GM12801 (cell line): ENCODE results near the gene GOSR1.

Experiments used
- CTCF ChIP-seq: IDR thresholded peaks from one replicate; pipeline ENCODE4 v1.5.1; 2011; ENCODE audit warnings: control low read depth; ENCODE audit not compliant: insufficient read length; ENCODE audit errors: extremely low read depth

GOSR1 gene

GRCh38 chr17:30477083-30477773 is at the start of gene GOSR1:
TSS of gene GOSR1 (plus strand) at chr17:30477408. CDS start at chr17:30477434, 26 bp downstream.
- TF ChIP-seq CTCF, result no peak

GRCh38 chr17:30427611-30428010 is 49.6 kb upstream of the GOSR1 start:
- TF ChIP-seq CTCF, result no peak

GRCh38 chr17:30429155-30429554 is 48.1 kb upstream of the GOSR1 start:
- no peak for TF ChIP-seq CTCF

GRCh38 chr17:30433514-30433913 is 43.7 kb upstream of the GOSR1 start:
- TF ChIP-seq CTCF, result no peak

GRCh38 chr17:30436729-30437128 is 40.5 kb upstream of the GOSR1 start:
- TF ChIP-seq CTCF, result no peak

- no peak for TF ChIP-seq CTCF
Measured at GRCh38 chr17:30443721-30444120, 33.5 kb upstream of the GOSR1 start.

- no peak for TF ChIP-seq CTCF
Measured at GRCh38 chr17:30449480-30449879, 27.7 kb upstream of the GOSR1 start.
